Activated naive CD4-positive, alpha-beta T cell treated with anti-CD3 and anti-CD28 coated beads, Interleukin-2, amount 50 U/mL, for 72 hours (primary cell): Measurements from ENCODE around the gene NRP1. TPM values are rescaled to one million over a fixed set of nuclear protein-coding genes. Genes with fewer than 3 reads are reported as not detected.
A peak's percentile ranks its signal among the peaks of the same experiment; 100 is the strongest.
"Not testable (repeated sequence)": the region's sequence is repeated elsewhere in the genome, so short reads cannot be mapped to it uniquely, and the experiment has no call there.

Experiments
- ATAC-seq, 2 donors: fragments of 150-1000 bp; cut with Tn5 transposase; 2 replicates each; pipeline ENCODE4 v1.10.0; 2021; ENCODE audit warnings: mild to moderate bottlenecking in 2 of 2, moderate library complexity in 2 of 2
- DNase-seq, 2 donors: peaks; one replicate each; pipeline ENCODE4 v3.0.0; 2021 to 2022; ENCODE audit warnings: low spot score in 2 of 2
- H3K27ac Mint-ChIP-seq, 2 donors: one replicate each; pipeline ENCODE4 v1.8.0; 2022; ENCODE audit warnings: mild to moderate bottlenecking in 2 of 2, mixed read lengths in 2 of 2
- H3K36me3 Mint-ChIP-seq, 2 donors: one replicate each; pipeline ENCODE4 v1.8.0; 2022; ENCODE audit warnings: mixed read lengths in 2 of 2
- H3K9me3 Mint-ChIP-seq, 2 donors: one replicate each; pipeline ENCODE4 v1.8.0; 2022; ENCODE audit warnings: mixed read lengths in 2 of 2
- total RNA-seq, 2 donors: library from RNA; stranded (reverse); gene quantifications; one replicate each; pipeline ENCODE4 v1.2.3, GENCODE V29; 2022

The NRP1 gene
- total RNA-seq, 2 donors from 2014 or later = 0.21 to 0.30 TPM

- ATAC-seq = peak in 1 of 2 donors; percentile 87
- Mint-ChIP-seq H3K36me3 (peaks cover 10 to 12% of the 10 kb centered on the region in 2 donors), H3K9me3 (peaks cover 2 to 4% of the 10 kb centered on the region in 2 donors), H3K27ac (peak overlapping the region in 1 of 2 donors; percentile 39)
- no peak for DNase-seq
These were observed 181.1 kb downstream of the NRP1 start for GRCh38 chr10:33153251-33153967.

GRCh38 chr10:33152750-33153149 is 181.7 kb downstream of the NRP1 start:
- no peak for ATAC-seq
- peaks cover 3 to 9% of the 10 kb centered on the region in 2 donors for H3K9me3 Mint-ChIP-seq
- peaks cover 15 to 18% of the 10 kb centered on the region in 2 donors for H3K36me3 Mint-ChIP-seq
- no peak for DNase-seq
- H3K27ac Mint-ChIP-seq = no peak overlapping the region

GRCh38 chr10:33152146-33152545 is 182.3 kb downstream of the NRP1 start:
- DNase-seq (no peak), ATAC-seq (no peak)
- H3K27ac Mint-ChIP-seq = no peak overlapping the region
- H3K36me3 Mint-ChIP-seq = peaks cover 16 to 21% of the 10 kb centered on the region in 2 donors
- peaks cover 3 to 10% of the 10 kb centered on the region in 2 donors for H3K9me3 Mint-ChIP-seq

- ATAC-seq (no peak), DNase-seq (no peak)
- no peak overlapping the region for H3K27ac Mint-ChIP-seq
- H3K9me3 Mint-ChIP-seq = peaks cover 3 to 10% of the 10 kb centered on the region in 2 donors
- peaks cover 23 to 28% of the 10 kb centered on the region in 2 donors for H3K36me3 Mint-ChIP-seq
These were observed 183.1 kb downstream of the NRP1 start for GRCh38 chr10:33151344-33151864.

- ATAC-seq = no peak
- Mint-ChIP-seq H3K36me3 (peaks cover 24 to 33% of the 10 kb centered on the region in 2 donors), H3K27ac (no peak overlapping the region), H3K9me3 (peaks cover 3 to 10% of the 10 kb centered on the region in 2 donors)
- no peak for DNase-seq
These were observed 183.6 kb downstream of the NRP1 start for GRCh38 chr10:33150889-33151288.

GRCh38 chr10:33150146-33150545 is 184.3 kb downstream of the NRP1 start:
- no peak for ATAC-seq

GRCh38 chr10:33147013-33147310 is 187.5 kb downstream of the NRP1 start:
- Mint-ChIP-seq H3K9me3 (peaks cover 3 to 10% of the 10 kb centered on the region in 2 donors), H3K36me3 (peaks cover 17 to 33% of the 10 kb centered on the region in 2 donors), H3K27ac (no peak overlapping the region)
- ATAC-seq (no peak), DNase-seq (no peak)

More at GRCh38 chr10:33150146-33150545, 184.3 kb downstream of the NRP1 start:
- H3K9me3 Mint-ChIP-seq = peaks cover 3 to 10% of the 10 kb centered on the region in 2 donors
- no peak for DNase-seq
- peaks cover 24 to 33% of the 10 kb centered on the region in 2 donors for H3K36me3 Mint-ChIP-seq
- H3K27ac Mint-ChIP-seq = no peak overlapping the region

GRCh38 chr10:33146189-33147012 is 188.1 kb downstream of the NRP1 start:
- H3K36me3 Mint-ChIP-seq = peaks cover 17 to 33% of the 10 kb centered on the region in 2 donors
- no peak for DNase-seq
- H3K9me3 Mint-ChIP-seq = peaks cover 3 to 10% of the 10 kb centered on the region in 2 donors
- ATAC-seq = no peak
- no peak overlapping the region for H3K27ac Mint-ChIP-seq

GRCh38 chr10:33145451-33146188 is 188.8 kb downstream of the NRP1 start:
- peaks cover 17 to 33% of the 10 kb centered on the region in 2 donors for H3K36me3 Mint-ChIP-seq
- DNase-seq (no peak), ATAC-seq (peak in 1 of 2 donors; percentile 21)
- no peak overlapping the region for H3K27ac Mint-ChIP-seq
- H3K9me3 Mint-ChIP-seq = peaks cover 3 to 10% of the 10 kb centered on the region in 2 donors

- H3K9me3 Mint-ChIP-seq = peaks cover 0 to 5% of the 10 kb centered on the region in 2 donors
- peak overlapping the region; percentile 37 to 96 for H3K27ac Mint-ChIP-seq
- peaks cover 13 to 19% of the 10 kb centered on the region in 2 donors for H3K36me3 Mint-ChIP-seq
- peak; percentile 77 to 81 for ATAC-seq
- peak in 1 of 2 donors; percentile 50 for DNase-seq
These were observed 191.2 kb downstream of the NRP1 start for GRCh38 chr10:33143160-33143728.

GRCh38 chr10:33142295-33142694 is 192.2 kb downstream of the NRP1 start:
- DNase-seq = no peak
- Mint-ChIP-seq H3K9me3 (no peaks in the 10 kb centered on the region), H3K27ac (no peak overlapping the region), H3K36me3 (peaks cover 8 to 17% of the 10 kb centered on the region in 2 donors)
- ATAC-seq = no peak

- peak overlapping the region in 1 of 2 donors; percentile 94 for H3K27ac Mint-ChIP-seq
- no peak for ATAC-seq
- DNase-seq = no peak
- H3K9me3 Mint-ChIP-seq = no peaks in the 10 kb centered on the region
- H3K36me3 Mint-ChIP-seq = peaks cover 0 to 7% of the 10 kb centered on the region in 2 donors
These were observed 193.2 kb downstream of the NRP1 start for GRCh38 chr10:33141251-33141650.

- ATAC-seq = peak; percentile 51 to 64
- peaks cover 0 to 15% of the 10 kb centered on the region in 2 donors for H3K36me3 Mint-ChIP-seq
- H3K27ac Mint-ChIP-seq = peak overlapping the region; percentile 94
- DNase-seq = peak; percentile 67 to 69
- H3K9me3 Mint-ChIP-seq = no peaks in the 10 kb centered on the region
These were observed 195.3 kb downstream of the NRP1 start for GRCh38 chr10:33139181-33139646.

GRCh38 chr10:33138686-33139085 is 195.8 kb downstream of the NRP1 start:
- not testable (repeated sequence) for ATAC-seq, DNase-seq, H3K9me3 Mint-ChIP-seq
- peak overlapping the region; percentile 94 for H3K27ac Mint-ChIP-seq
- H3K36me3 Mint-ChIP-seq = peaks cover 0 to 15% of the 10 kb centered on the region in 2 donors

- Mint-ChIP-seq H3K9me3 (no peaks in the 10 kb centered on the region), H3K36me3 (peaks cover 0 to 15% of the 10 kb centered on the region in 2 donors), H3K27ac (peak overlapping the region; percentile 94)
- DNase-seq = no peak
- ATAC-seq = no peak
These were observed 197.0 kb downstream of the NRP1 start for GRCh38 chr10:33137356-33138005.
